Spleen (tissue), 11 donors: ENCODE data around the gene TCL1A. TPM values are rescaled to one million over a fixed set of nuclear protein-coding genes. Genes with fewer than 3 reads are reported as not detected.
"Not testable (repeated sequence)": the region's sequence is repeated elsewhere in the genome, so short reads cannot be mapped to it uniquely, and the experiment has no call there.

Experiments
- DNase-seq: peaks from one replicate; pipeline ENCODE4 v3.0.0-alpha.2; 2020
- H3K27ac ChIP-seq, 8 donors: fragments of 200-600 bp; sonication (generic) in 7 of 8; 1 replicate in 4 of 8; 2 replicates in 4 of 8; pipeline versions ENCODE4 v1.5.0 to v1.8.0; 2016 to 2021; ENCODE audit warnings: inconsistent platforms in 4 of 8, mild to moderate bottlenecking in 4 of 8, moderate library complexity in 1 of 8
- H3K27me3 ChIP-seq, 7 donors: fragments of 200-600 bp; sonication (generic) in 6 of 7; replicated peaks in 1 of 7; 1 replicate in 4 of 7; 2 replicates in 3 of 7; pipeline versions ENCODE4 v1.5.0 to v1.8.0; 2016 to 2021; ENCODE audit warnings: inconsistent platforms in 3 of 7, mild to moderate bottlenecking in 1 of 7
- H3K36me3 ChIP-seq, 6 donors: fragments of 200-600 bp; sonication (generic) in 5 of 6; 1 replicate in 4 of 6; 2 replicates in 2 of 6; pipeline versions ENCODE4 v1.5.0 to v1.8.0; 2016 to 2021; ENCODE audit warnings: inconsistent platforms in 2 of 6
- H3K4me1 ChIP-seq, 6 donors: fragments of 200-600 bp; sonication (generic) in 5 of 6; 1 replicate in 3 of 6; 2 replicates in 3 of 6; pipeline versions ENCODE4 v1.5.0 to v1.8.0; 2016 to 2021; ENCODE audit warnings: inconsistent platforms in 3 of 6
- H3K4me3 ChIP-seq, 8 donors: fragments of 200-600 bp; sonication (generic) in 7 of 8; 1 replicate in 4 of 8; 2 replicates in 4 of 8; pipeline versions ENCODE4 v1.5.0 to v1.8.0; 2016 to 2021; ENCODE audit warnings: inconsistent platforms in 4 of 8, mild to moderate bottlenecking in 4 of 8, moderate library complexity in 2 of 8
- H3K9me3 ChIP-seq, 8 donors: fragments of 200-600 bp; sonication (generic) in 7 of 8; 1 replicate in 4 of 8; 2 replicates in 4 of 8; pipeline versions ENCODE4 v1.5.0 to v1.8.0; 2016 to 2021; ENCODE audit warnings: inconsistent platforms in 4 of 8
- CTCF ChIP-seq, 11 experiments: fragments of 200-600 bp in 7 of 11; fragments of 450-650 bp in 4 of 11; sonication (generic) in 4 of 11; IDR thresholded peaks in 8 of 11; conservative IDR thresholded peaks in 3 of 11; 1 replicate in 7 of 11; 2 replicates in 4 of 11; pipeline versions ENCODE4 v1.4.0 to v1.8.0; 2016 to 2021; ENCODE audit warnings: antibody characterized with exemption in 11 of 11, inconsistent platforms in 4 of 11, mild to moderate bottlenecking in 1 of 11
- POLR2A ChIP-seq, 3 donors: fragments of 450-650 bp; IDR thresholded peaks; one replicate each; pipeline ENCODE4 v1.5.1; 2017; ENCODE audit warnings: antibody characterized with exemption in 3 of 3, mild to moderate bottlenecking in 1 of 3
- POLR2AphosphoS5 ChIP-seq, 3 donors: sonication (generic); formaldehyde crosslinking; IDR thresholded peaks; one replicate each; pipeline ENCODE4 v1.5.1; 2017; ENCODE audit warnings: antibody characterized with exemption in 3 of 3
- WGBS, 5 donors: extraction: QIAGEN DNeasy Blood & Tissue Kit in 3 of 5; methylation state at CpG; one replicate each; pipeline versions ENCODE4 v1.1.5 to v1.1.7; 2013 to 2018; 5-methylcytosine and 5-hydroxymethylcytosine counted together
- intact Hi-C: fragments of 100-400 bp; cut with DNase I; formaldehyde crosslinking; loops from one replicate; pipeline ENCODE4 v1.15.0; 2023; ENCODE audit warnings: low total_unique reads
- polyA plus RNA-seq, 3 donors: library from polyadenylated mRNA; stranded (reverse); fragments of 200-250 nt; gene quantifications; one replicate each; pipeline ENCODE4 v1.2.1, GENCODE V29; 2013
- total RNA-seq, 7 donors: library from RNA; depleted of rRNA in 3 of 7; stranded (reverse); fragments of >200 nt in 3 of 7; fragmentation: NEBNext Ultra II Directional in 4 of 7; extraction: Animal tissue kit (Norgen Biotek cat#: 25700) in 4 of 7; gene quantifications; one replicate each; pipeline versions ENCODE4 v1.1.0 to v1.2.1, GENCODE V29; 2016 to 2021
- donor health status: healthy with polysubstance abuse.
- donor health status: DM: no; HTN: no; CAD: no; lungs with moderate emphysema.
- donor health status: DM: no; HTN: no; CAD: no.
- donor health status: Bipolar disorder and iron deficiency.
- donor health status: healthy.
- donor health status: DM: no; HTN: no; CAD: no.
- donor health status: DM: yes; HTN: yes; CAD: no.

The TCL1A gene
- total and polyA plus RNA-seq, 10 donors: 12.8 to 520 (median 64.4) TPM

- WGBS, 5 donors: 64 to 85% (median 76%) methylated on average over 5 of the region's 5 CpGs
- Histone ChIP-seq H3K27me3 (peaks cover 0 to 24% (median 0%) of the 10 kb centered on the region in 7 donors), H3K36me3 (no peaks in the 10 kb centered on the region), H3K9me3 (no peaks in the 10 kb centered on the region), H3K4me3 (no peak overlapping the region), H3K27ac (no peak overlapping the region), H3K4me1 (peaks cover 0 to 21% (median 0%) of the 10 kb centered on the region in 6 donors)
- intact Hi-C loops: no loop called here
- TF ChIP-seq POLR2A (IDR thresholded peaks at IDR 0.05) (no peak), CTCF (IDR thresholded peaks at IDR 0.05 in 8 of 11, conservative IDR thresholded peaks at IDR 0.05 in 3 of 11) (no peak), POLR2AphosphoS5 (IDR thresholded peaks at IDR 0.05) (no peak)
- no peak for DNase-seq
Observed at GRCh38 chr14:95730126-95730525, 16.2 kb upstream of the TCL1A start.

GRCh38 chr14:95729402-95730028 is 15.6 kb upstream of the TCL1A start:
- H3K9me3 ChIP-seq, H3K36me3 ChIP-seq, DNase-seq, intact Hi-C loops, H3K4me3 ChIP-seq, H3K27ac ChIP-seq: not testable (repeated sequence)
- H3K4me1 ChIP-seq: peaks cover 0 to 21% (median 0%) of the 10 kb centered on the region in 6 donors
- H3K27me3 ChIP-seq: peaks cover 0 to 22% (median 0%) of the 10 kb centered on the region in 7 donors
- 53 to 74% (median 62%) methylated on average over 8 of the region's 8 CpGs for WGBS, 5 donors

GRCh38 chr14:95727056-95727700 is 13.3 kb upstream of the TCL1A start:
- H3K4me1 ChIP-seq: peaks cover 0 to 21% (median 0%) of the 10 kb centered on the region in 6 donors
- TF ChIP-seq POLR2A (IDR thresholded peaks at IDR 0.05) (no peak), POLR2AphosphoS5 (IDR thresholded peaks at IDR 0.05) (no peak), CTCF (IDR thresholded peaks at IDR 0.05 in 8 of 11, conservative IDR thresholded peaks at IDR 0.05 in 3 of 11) (no peak)
- intact Hi-C loops: no loop called here
- no peaks in the 10 kb centered on the region for H3K36me3 ChIP-seq
- WGBS, 5 donors: 69 to 85% (median 80%) methylated on average over 6 of the region's 6 CpGs
- H3K9me3 ChIP-seq: peaks cover 0 to 22% (median 16%) of the 10 kb centered on the region in 8 donors
- peaks cover 0 to 30% (median 0%) of the 10 kb centered on the region in 7 donors for H3K27me3 ChIP-seq
- no peak overlapping the region for H3K4me3 ChIP-seq
- no peak overlapping the region for H3K27ac ChIP-seq
- DNase-seq: no peak

GRCh38 chr14:95725685-95726336 is 11.9 kb upstream of the TCL1A start:
- TF ChIP-seq CTCF (IDR thresholded peaks at IDR 0.05 in 8 of 11, conservative IDR thresholded peaks at IDR 0.05 in 3 of 11) (no peak), POLR2AphosphoS5 (IDR thresholded peaks at IDR 0.05) (peak in 1 of 3 donors; percentile 38), POLR2A (IDR thresholded peaks at IDR 0.05) (no peak)
- DNase-seq: peak; percentile 75
- no peaks in the 10 kb centered on the region for H3K36me3 ChIP-seq
- intact Hi-C loops: no loop called here
- peak overlapping the region in 3 of 8 donors; percentile 22 to 67 (median 54) for H3K27ac ChIP-seq
- H3K4me3 ChIP-seq: peak overlapping the region in 1 of 8 donors; percentile 25
- peaks cover 0 to 21% (median 0%) of the 10 kb centered on the region in 6 donors for H3K4me1 ChIP-seq
- WGBS, 5 donors: 49 to 69% (median 66%) methylated on average over 5 of the region's 5 CpGs
- H3K9me3 ChIP-seq: peaks cover 0 to 34% (median 25%) of the 10 kb centered on the region in 8 donors
- H3K27me3 ChIP-seq: peaks cover 0 to 30% (median 0%) of the 10 kb centered on the region in 7 donors
